NOMO-1 treated with DMSO at 0.1 percent for 48 hours (cell line): ENCODE data around the gene SMPD3.

Experiments
- DNase-seq: peaks from one replicate; lab custom pipeline; 2025; ENCODE audit not compliant: unreplicated experiment; lab: John Stamatoyannopoulos, UW

Gene SMPD3

GRCh38 chr16:68436581-68436980, 11.7 kb downstream of the SMPD3 start:
- no peak for DNase-seq

- no peak for DNase-seq
These were observed 13.6 kb downstream of the SMPD3 start for GRCh38 chr16:68434624-68435210.

- no peak for DNase-seq
These were observed 15.0 kb downstream of the SMPD3 start for GRCh38 chr16:68433316-68433715.

GRCh38 chr16:68432701-68433100, 15.6 kb downstream of the SMPD3 start:
- DNase-seq = no peak

- DNase-seq = no peak
These were observed 19.0 kb downstream of the SMPD3 start for GRCh38 chr16:68429076-68429854.

GRCh38 chr16:68427649-68428303, 20.5 kb downstream of the SMPD3 start:
- no peak for DNase-seq

GRCh38 chr16:68426347-68426652, 22.0 kb downstream of the SMPD3 start:
- no peak for DNase-seq

GRCh38 chr16:68425498-68426346, 22.6 kb downstream of the SMPD3 start:
- DNase-seq = no peak

- DNase-seq = no peak
These were observed 24.5 kb downstream of the SMPD3 start for GRCh38 chr16:68423771-68424170.

- no peak for DNase-seq
These were observed 25.8 kb downstream of the SMPD3 start for GRCh38 chr16:68422396-68422960.

- no peak for DNase-seq
These were observed 27.2 kb downstream of the SMPD3 start for GRCh38 chr16:68421076-68421475.

GRCh38 chr16:68420366-68420942, 27.9 kb downstream of the SMPD3 start:
- no peak for DNase-seq

- DNase-seq = no peak
These were observed 30.5 kb downstream of the SMPD3 start for GRCh38 chr16:68417711-68418301.

GRCh38 chr16:68416057-68417046, 32.0 kb downstream of the SMPD3 start:
- DNase-seq = no peak

- no peak for DNase-seq
These were observed 33.7 kb downstream of the SMPD3 start for GRCh38 chr16:68414581-68414980.

- DNase-seq = no peak
These were observed 36.2 kb downstream of the SMPD3 start for GRCh38 chr16:68412061-68412460.

- DNase-seq = no peak
These were observed 37.2 kb downstream of the SMPD3 start for GRCh38 chr16:68411086-68411485.

- no peak for DNase-seq
These were observed 39.3 kb downstream of the SMPD3 start for GRCh38 chr16:68408967-68409366.

- DNase-seq = no peak
These were observed 39.9 kb downstream of the SMPD3 start for GRCh38 chr16:68408428-68408827.
